B cell (primary cell): ENCODE data around the gene PDE6A. TPM values are rescaled to one million over a fixed set of nuclear protein-coding genes. Genes with fewer than 3 reads are reported as not detected.

Experiments used
- ATAC-seq: fragments of 200-7000 bp; cut with Tn5 transposase; one replicate; pipeline ENCODE4 v1.10.0; 2021; ENCODE audit warnings: low read depth, mild to moderate bottlenecking, moderate number of reproducible peaks, moderate library complexity
- CTCF ChIA-PET: fragments of 350-600 bp; sonication (Branson Sonifier 250); formaldehyde crosslinking; loops from one replicate; lab custom pipeline; 2021; ENCODE audit warnings: antibody characterized with exemption, inconsistent platforms; lab: Charles Lee
- POLR2A ChIA-PET: fragments of 350-600 bp; sonication (Branson Sonifier 250); formaldehyde crosslinking; loops from one replicate; lab custom pipeline; 2021; ENCODE audit warnings: antibody characterized with exemption; lab: Charles Lee
- DNase-seq: peaks from one replicate; pipeline ENCODE4 v3.0.0; 2013
- H2AFZ ChIP-seq: 2 replicates; pipeline ENCODE4 v1.6.1; 2012; ENCODE audit warnings: mild to moderate bottlenecking, low read depth, low read length; ENCODE audit not compliant: insufficient read depth, poor library complexity, severe bottlenecking
- H3K27ac ChIP-seq, 2 donors: 1 replicate in 1 of 2; 2 replicates in 1 of 2; pipeline ENCODE4 v1.5.1; 2012 to 2013; ENCODE audit warnings: low read length in 2 of 2, mild to moderate bottlenecking in 2 of 2, moderate library complexity in 1 of 2
- H3K27me3 ChIP-seq, 4 experiments: fragments of 200-600 bp in 1 of 4; sonication (generic) in 1 of 4; replicated peaks in 1 of 4; 1 replicate in 2 of 4; 2 replicates in 2 of 4; pipeline versions ENCODE4 v1.6.1 to v1.7.0; 2013 to 2016; ENCODE audit warnings: low read length in 3 of 4, mild to moderate bottlenecking in 2 of 4, mixed read lengths in 1 of 4, moderate library complexity in 1 of 4; ENCODE audit not compliant: insufficient read depth in 4 of 4, control insufficient read depth in 3 of 4; ENCODE audit errors: control extremely low read depth in 1 of 4
- H3K36me3 ChIP-seq, 2 experiments: replicated peaks in 1 of 2; 1 replicate in 1 of 2; 2 replicates in 1 of 2; pipeline versions ENCODE4 v1.6.1 to v1.7.1; 2013; ENCODE audit warnings: low read length in 1 of 2; ENCODE audit not compliant: insufficient read depth in 2 of 2, control insufficient read depth in 1 of 2; ENCODE audit errors: control extremely low read depth in 1 of 2, extremely low read depth in 1 of 2
- H3K4me1 ChIP-seq, 2 donors: fragments of 200-600 bp in 1 of 2; sonication (generic) in 1 of 2; 1 replicate in 1 of 2; 2 replicates in 1 of 2; pipeline versions ENCODE4 v1.5.1 to v1.6.1; 2013 to 2017; ENCODE audit warnings: low read length in 2 of 2; ENCODE audit not compliant: control insufficient read depth in 2 of 2, insufficient read depth in 2 of 2
- H3K4me2 ChIP-seq: replicated peaks from 2 replicates; pipeline ENCODE3; 2012; ENCODE audit warnings: mild to moderate bottlenecking, low read depth, low read length; ENCODE audit not compliant: poor library complexity, severe bottlenecking
- H3K4me3 ChIP-seq, 5 experiments: fragments of 200-600 bp in 1 of 5; sonication (generic) in 1 of 5; 1 replicate in 3 of 5; 2 replicates in 2 of 5; pipeline versions ENCODE4 v1.5.1 to v1.7.0; 2011 to 2016; ENCODE audit warnings: low read length in 4 of 5, mild to moderate bottlenecking in 4 of 5, low read depth in 2 of 5, control low read depth in 1 of 5, moderate library complexity in 1 of 5; ENCODE audit not compliant: insufficient read depth in 1 of 5; ENCODE audit errors: control extremely low read depth in 1 of 5, extremely low read depth in 1 of 5
- H3K79me2 ChIP-seq: fragments of 200-600 bp; sonication (generic); one replicate; pipeline ENCODE4 v1.6.0; 2016; ENCODE audit warnings: low read length; ENCODE audit not compliant: control insufficient read depth, insufficient read depth
- H3K9ac ChIP-seq: fragments of 200-600 bp; sonication (generic); 2 replicates; pipeline ENCODE4 v1.6.1; 2017; ENCODE audit warnings: mild to moderate bottlenecking, low read length, moderate library complexity
- H3K9me3 ChIP-seq, 3 donors: one replicate each; pipeline versions ENCODE4 v1.6.1 to v1.7.1; 2013; ENCODE audit warnings: low read length in 2 of 3; ENCODE audit not compliant: control insufficient read depth in 2 of 3, insufficient read depth in 1 of 3; ENCODE audit errors: control extremely low read depth in 1 of 3
- H4K20me1 ChIP-seq: 2 replicates; pipeline ENCODE4 v1.6.0; 2012; ENCODE audit warnings: mild to moderate bottlenecking, low read length; ENCODE audit not compliant: insufficient read depth, control insufficient read depth, poor library complexity, severe bottlenecking
- H3K27ac Mint-ChIP-seq: one replicate; pipeline ENCODE4 v1.8.0; 2021; ENCODE audit warnings: mixed read lengths
- H3K27me3 Mint-ChIP-seq: one replicate; pipeline ENCODE4 v1.8.0; 2021; ENCODE audit warnings: mixed read lengths
- H3K4me1 Mint-ChIP-seq: one replicate; pipeline ENCODE4 v1.8.0; 2021; ENCODE audit warnings: mixed read lengths
- H3K4me3 Mint-ChIP-seq: one replicate; pipeline ENCODE4 v1.8.0; 2021; ENCODE audit warnings: mixed read lengths
- H3K9me3 Mint-ChIP-seq: one replicate; pipeline ENCODE4 v1.8.0; 2022; ENCODE audit warnings: mixed read lengths; ENCODE audit not compliant: insufficient read depth
- EZH2 ChIP-seq: IDR thresholded peaks from 2 replicates; pipeline ENCODE4 v1.6.1; 2012; ENCODE audit warnings: borderline replicate concordance, low read depth, mild to moderate bottlenecking, moderate library complexity, low read length; ENCODE audit not compliant: insufficient read depth, poor library complexity, severe bottlenecking
- WGBS: methylation state at CpG from one replicate; pipeline ENCODE4 v1.1.5; 2013; ENCODE audit warnings: missing lambda C conversion rate; ENCODE audit not compliant: insufficient coverage; 5-methylcytosine and 5-hydroxymethylcytosine counted together
- intact Hi-C: fragments of 100-400 bp; cut with micrococcal nuclease; formaldehyde crosslinking; loops from one replicate; pipeline ENCODE4 v1.10.0; 2022
- polyA plus RNA-seq: library from polyadenylated mRNA; depleted of rRNA; stranded (reverse); fragments of >200 nt; gene quantifications from 2 replicates; pipeline ENCODE4 v1.2.3, GENCODE V29; 2012
- total RNA-seq, 2 donors: library from RNA; stranded (reverse); fragments of 120-200 nt in 1 of 2; gene quantifications; 1 replicate in 1 of 2; 2 replicates in 1 of 2; pipeline versions ENCODE4 v1.2.3 to v1.2.4, GENCODE V29; 2013 to 2022
- TF ChIP-seq, protein P1 (sequence below): fragments of 200-600 bp; IDR thresholded peaks from one replicate; pipeline ENCODE4 v1.8.0; 2022; ENCODE audit warnings: antibody characterized with exemption, mild to moderate bottlenecking

Gene PDE6A
- total and polyA plus RNA-seq, 2 donors (not counting 1 experiment from before 2014, with no cell fraction given) = not detected

DNA sequence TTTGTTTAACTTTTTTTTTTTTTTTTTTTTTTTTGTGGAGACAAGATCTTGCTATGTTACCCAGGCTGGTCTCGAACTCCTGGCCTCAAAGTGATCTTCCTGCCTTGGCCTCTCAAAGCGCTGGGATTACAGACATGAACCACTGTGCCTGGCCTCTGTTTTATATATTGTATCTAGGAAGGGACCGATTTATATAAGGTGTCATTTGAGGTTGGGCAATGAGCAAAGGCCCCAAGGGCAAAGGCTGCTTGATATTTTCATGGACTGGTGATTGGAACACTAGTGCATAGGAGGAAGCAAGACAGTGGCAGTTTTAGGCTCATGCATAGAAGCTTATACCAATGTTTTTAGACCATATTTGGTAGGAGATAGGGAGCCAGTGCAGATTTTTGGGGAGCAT, 19.1 kb upstream of the PDE6A start:
- TF ChIP-seq, protein P1, sequence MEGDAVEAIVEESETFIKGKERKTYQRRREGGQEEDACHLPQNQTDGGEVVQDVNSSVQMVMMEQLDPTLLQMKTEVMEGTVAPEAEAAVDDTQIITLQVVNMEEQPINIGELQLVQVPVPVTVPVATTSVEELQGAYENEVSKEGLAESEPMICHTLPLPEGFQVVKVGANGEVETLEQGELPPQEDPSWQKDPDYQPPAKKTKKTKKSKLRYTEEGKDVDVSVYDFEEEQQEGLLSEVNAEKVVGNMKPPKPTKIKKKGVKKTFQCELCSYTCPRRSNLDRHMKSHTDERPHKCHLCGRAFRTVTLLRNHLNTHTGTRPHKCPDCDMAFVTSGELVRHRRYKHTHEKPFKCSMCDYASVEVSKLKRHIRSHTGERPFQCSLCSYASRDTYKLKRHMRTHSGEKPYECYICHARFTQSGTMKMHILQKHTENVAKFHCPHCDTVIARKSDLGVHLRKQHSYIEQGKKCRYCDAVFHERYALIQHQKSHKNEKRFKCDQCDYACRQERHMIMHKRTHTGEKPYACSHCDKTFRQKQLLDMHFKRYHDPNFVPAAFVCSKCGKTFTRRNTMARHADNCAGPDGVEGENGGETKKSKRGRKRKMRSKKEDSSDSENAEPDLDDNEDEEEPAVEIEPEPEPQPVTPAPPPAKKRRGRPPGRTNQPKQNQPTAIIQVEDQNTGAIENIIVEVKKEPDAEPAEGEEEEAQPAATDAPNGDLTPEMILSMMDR = no peak
- TF ChIP-seq EZH2 = no peak

DNA sequence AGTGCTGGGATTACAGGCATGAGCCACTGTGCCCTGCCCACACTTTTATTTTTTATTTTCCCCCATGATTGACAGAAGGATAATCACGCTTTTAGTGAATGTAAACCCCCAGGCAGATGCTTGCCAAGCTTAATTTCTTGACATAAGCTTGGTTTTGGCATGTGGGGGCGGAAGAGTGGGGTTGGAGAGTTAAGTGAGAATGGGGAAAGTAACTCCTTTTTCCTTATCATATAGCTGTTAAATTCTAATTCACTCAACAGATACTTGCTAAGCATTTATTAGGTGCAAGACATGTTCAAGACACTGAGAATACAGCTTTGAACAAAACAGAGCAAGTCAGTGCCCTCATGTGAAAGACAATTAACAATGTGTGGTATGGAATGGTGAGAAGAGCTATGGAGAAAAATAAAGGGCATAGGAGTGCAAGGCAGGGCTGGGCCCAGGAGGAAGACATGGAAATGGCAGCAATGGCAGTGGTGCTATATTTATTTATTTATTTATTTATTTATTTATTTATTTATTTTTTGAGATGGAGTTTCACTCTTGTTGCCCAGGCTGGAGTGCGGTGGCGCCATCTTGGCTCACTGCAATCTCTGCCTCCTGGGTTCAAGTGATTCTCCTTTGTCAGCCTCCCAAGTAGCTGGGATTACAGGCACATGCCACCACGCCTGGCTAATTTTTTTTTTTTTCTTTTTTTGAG, 18.2 kb upstream of the PDE6A start:
- no peaks in the 10 kb centered on the region for H3K27me3 Mint-ChIP-seq
- H3K27ac Mint-ChIP-seq = no peak overlapping the region
- H3K9me3 Mint-ChIP-seq = no peaks in the 10 kb centered on the region
- Histone ChIP-seq H3K27ac (no peak overlapping the region), H3K9me3 (no peaks in the 10 kb centered on the region), H3K36me3 (no peaks in the 10 kb centered on the region), H3K4me2 (no peak overlapping the region), H3K4me3 (no peak overlapping the region), H4K20me1 (no peaks in the 10 kb centered on the region), H3K9ac (no peak overlapping the region), H3K4me1 (peaks cover 20% of the 10 kb centered on the region in 2 donors), H3K79me2 (peaks cover 21% of the 10 kb centered on the region), H2AFZ (no peak overlapping the region), H3K27me3 (no peaks in the 10 kb centered on the region)
- intact Hi-C loops = loop anchor here (5.0 to 10.0 kb wide), 2 partner anchors 450 to 1292 kb away; partner anchors contain the start of genes CD74 and GM2A
- peaks cover 29% of the 10 kb centered on the region for H3K4me1 Mint-ChIP-seq
- POLR2A ChIA-PET = interaction anchor here (0.7 kb wide), 1 partner anchor 128 kb away, joined by 3 read pairs; no protein-coding TSS in a partner anchor
- WGBS = 96% methylated on average over 3 of the region's 5 CpGs
- ATAC-seq = no peak
- no peak for DNase-seq
- no peak overlapping the region for H3K4me3 Mint-ChIP-seq
- CTCF ChIA-PET = interaction anchor here (0.7 to 1.6 kb wide), 3 partner anchors 28 to 110 kb away, joined by 3 to 5 read pairs (median 4); partner anchors contain the start of genes HMGXB3 and TIGD6
- TF ChIP-seq, protein P1 = no peak
- TF ChIP-seq EZH2 = no peak

More for the DNA sequence above, 19.1 kb upstream of the PDE6A start:
- no peak overlapping the region for H3K27ac Mint-ChIP-seq
- Histone ChIP-seq H3K4me1 (peaks cover 20% of the 10 kb centered on the region in 2 donors), H4K20me1 (no peaks in the 10 kb centered on the region), H3K4me2 (no peak overlapping the region), H3K9me3 (no peaks in the 10 kb centered on the region), H3K27ac (no peak overlapping the region), H3K27me3 (no peaks in the 10 kb centered on the region), H3K4me3 (no peak overlapping the region), H3K9ac (no peak overlapping the region), H3K36me3 (no peaks in the 10 kb centered on the region), H2AFZ (no peak overlapping the region), H3K79me2 (peaks cover 22% of the 10 kb centered on the region)
- H3K27me3 Mint-ChIP-seq = no peaks in the 10 kb centered on the region
- ChIA-PET CTCF (no interaction called here), POLR2A (no interaction called here)
- intact Hi-C loops = loop anchor here (5.0 to 10.0 kb wide), 2 partner anchors 449 to 1291 kb away; partner anchors contain the start of genes CD74 and GM2A
- H3K4me1 Mint-ChIP-seq = peaks cover 29% of the 10 kb centered on the region
- no peak overlapping the region for H3K4me3 Mint-ChIP-seq
- 100% methylated on average over 3 of the region's 3 CpGs for WGBS
- ATAC-seq (no peak), DNase-seq (no peak)
- H3K9me3 Mint-ChIP-seq = no peaks in the 10 kb centered on the region
